Bronchial epithelial cell (primary cell): ENCODE data around the gene KCNJ6. TPM values are rescaled to one million over a fixed set of nuclear protein-coding genes. Genes with fewer than 3 reads are reported as not detected.

ENCODE experiments used
- DNase-seq: peaks from one replicate; pipeline ENCODE4 v3.0.0-alpha.2; 2010; ENCODE audit warnings: low read depth
- FAIRE-seq: peaks from 2 replicates; lab custom pipeline; 2011; peaks lifted over from hg19 to GRCh38; lab: Jason Lieb, UNC
- H3K27me3 ChIP-seq: 2 replicates; pipeline ENCODE4 v1.5.1; 2011; ENCODE audit warnings: low read length; ENCODE audit not compliant: control insufficient read depth, insufficient read depth
- H3K36me3 ChIP-seq: 2 replicates; pipeline ENCODE4 v1.5.1; 2011; ENCODE audit warnings: low read length; ENCODE audit not compliant: control insufficient read depth, insufficient read depth
- H3K4me3 ChIP-seq: 2 replicates; pipeline ENCODE4 v1.5.1; 2011; ENCODE audit warnings: mild to moderate bottlenecking, low read depth, low read length, control low read depth
- CTCF ChIP-seq: IDR thresholded peaks from 2 replicates; pipeline ENCODE4 v1.5.1; 2011; ENCODE audit warnings: mild to moderate bottlenecking, moderate library complexity, low read length, control low read depth, inconsistent platforms; ENCODE audit not compliant: insufficient read depth, severe bottlenecking
- total RNA-seq: library from RNA; depleted of rRNA; stranded (reverse); fragments of >200 nt; gene quantifications from 2 replicates; pipeline ENCODE4 v1.2.1, GENCODE V29; 2014

Gene KCNJ6
- total RNA-seq, 1 donor from 2014 or later = not detected

- H3K36me3 ChIP-seq = no peaks in the 10 kb centered on the region
- FAIRE-seq = no peak
- peaks cover 1% of the 10 kb centered on the region for H3K27me3 ChIP-seq
Measured at GRCh38 chr21:37817242-37817641, 99.0 kb downstream of the KCNJ6 start.

GRCh38 chr21:37815893-37816292 is 100.4 kb downstream of the KCNJ6 start:
- DNase-seq = no peak
- H3K27me3 ChIP-seq = peaks cover 1% of the 10 kb centered on the region
- no peak for TF ChIP-seq CTCF
- no peak for FAIRE-seq
- H3K4me3 ChIP-seq = no peak overlapping the region
- no peaks in the 10 kb centered on the region for H3K36me3 ChIP-seq

More at GRCh38 chr21:37817242-37817641, 99.0 kb downstream of the KCNJ6 start:
- no peak for TF ChIP-seq CTCF
- DNase-seq = no peak
- no peak overlapping the region for H3K4me3 ChIP-seq

DNA sequence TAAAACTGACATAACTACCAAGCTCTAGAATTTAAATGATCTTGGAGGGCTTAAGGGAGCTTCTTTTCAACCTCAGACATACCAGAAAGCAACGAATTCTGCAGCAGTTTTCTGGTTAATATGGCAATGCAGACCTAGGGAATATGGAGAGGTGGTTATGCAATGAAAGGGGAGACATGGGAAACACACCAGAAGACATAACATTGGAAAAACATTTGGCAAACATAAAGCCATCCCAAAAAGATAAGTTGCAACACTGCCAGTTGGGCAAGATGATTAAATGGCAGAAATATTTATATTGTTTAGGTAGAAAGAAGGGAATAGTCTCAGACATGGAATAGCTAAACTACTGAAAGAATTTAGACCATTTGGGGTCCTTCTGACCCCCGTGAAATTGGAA is 104.5 kb downstream of the KCNJ6 start:
- H3K4me3 ChIP-seq = no peak overlapping the region
- no peak for TF ChIP-seq CTCF
- no peaks in the 10 kb centered on the region for H3K36me3 ChIP-seq
- no peak for FAIRE-seq
- no peak for DNase-seq
- peaks cover 1% of the 10 kb centered on the region for H3K27me3 ChIP-seq

DNA sequence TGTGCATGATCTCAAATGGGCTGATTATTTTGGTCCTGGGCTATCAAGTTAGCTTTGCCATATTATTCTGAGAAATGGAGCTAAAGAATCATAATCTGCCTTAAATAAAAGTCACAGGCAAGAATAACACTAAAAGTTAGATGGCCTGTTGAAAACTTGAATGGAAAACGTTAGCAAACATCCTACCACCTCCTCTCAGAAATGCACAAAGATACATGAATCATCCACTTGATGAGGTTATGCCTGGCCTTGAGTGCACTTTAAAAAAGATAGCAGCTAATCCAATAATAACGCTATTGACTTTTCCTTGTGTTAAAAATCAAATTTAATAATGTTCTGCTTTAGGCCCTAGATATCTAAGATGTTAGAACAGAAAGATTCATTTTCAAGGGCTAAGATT is 108.0 kb downstream of the KCNJ6 start:
- FAIRE-seq (no peak), DNase-seq (no peak)
- H3K4me3 ChIP-seq = no peak overlapping the region
- H3K36me3 ChIP-seq = no peaks in the 10 kb centered on the region
- no peaks in the 10 kb centered on the region for H3K27me3 ChIP-seq
- no peak for TF ChIP-seq CTCF

- no peak overlapping the region for H3K4me3 ChIP-seq
- no peaks in the 10 kb centered on the region for H3K36me3 ChIP-seq
- no peaks in the 10 kb centered on the region for H3K27me3 ChIP-seq
- DNase-seq (no peak), FAIRE-seq (no peak)
- TF ChIP-seq CTCF = no peak
Measured at GRCh38 chr21:37805266-37805665, 111.0 kb downstream of the KCNJ6 start.

DNA sequence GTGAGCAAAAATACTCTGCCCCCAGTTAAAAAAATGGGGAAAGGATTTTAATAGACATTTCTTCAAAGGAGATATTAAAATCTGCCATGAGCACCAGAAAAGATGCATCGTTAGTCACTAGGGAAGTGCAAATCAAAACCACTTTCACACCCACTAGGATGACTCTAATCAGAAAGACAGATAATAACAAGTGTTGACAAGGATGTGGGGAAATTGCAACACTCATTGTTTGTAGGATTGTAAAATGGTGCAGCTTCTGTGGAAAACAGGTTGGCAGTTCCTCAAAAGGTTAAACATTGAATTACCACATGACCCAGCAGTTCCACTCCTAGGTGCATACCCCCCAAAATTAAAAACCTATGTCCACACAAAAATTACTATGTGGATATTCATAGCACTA is 112.3 kb downstream of the KCNJ6 start:
- DNase-seq = no peak
- Histone ChIP-seq H3K36me3 (no peaks in the 10 kb centered on the region), H3K4me3 (no peak overlapping the region), H3K27me3 (no peaks in the 10 kb centered on the region)
- FAIRE-seq = no peak
- TF ChIP-seq CTCF = no peak
